ENCODE results near the gene TNNT1. TPM values are rescaled to one million over a fixed set of nuclear protein-coding genes. Genes with fewer than 3 reads are reported as not detected.
"Not testable (repeated sequence)": the region's sequence is repeated elsewhere in the genome, so short reads cannot be mapped to it uniquely, and the experiment has no call there.

Gene TNNT1
- total RNA-seq, 2 donors from 2014 or later = not detected

GRCh38 chr19:55174425-55175116 is 25.6 kb upstream of the TNNT1 start:
- Mint-ChIP-seq H3K4me3 (peak overlapping the region; percentile 52), H3K4me1 (peaks cover 1% of the 10 kb centered on the region), H3K27ac (no peak overlapping the region), H3K9me3 (no peaks in the 10 kb centered on the region), H3K27me3 (peaks cover 36% of the 10 kb centered on the region), H3K36me3 (ENCODE audit: low read depth) (no peaks in the 10 kb centered on the region)
- no peak for ATAC-seq (replicated peaks)

- ATAC-seq (replicated peaks) = peak; percentile 71
- Mint-ChIP-seq H3K27ac (no peak overlapping the region), H3K4me1 (no peaks in the 10 kb centered on the region), H3K9me3 (no peaks in the 10 kb centered on the region), H3K4me3 (peak overlapping the region; percentile 52), H3K27me3 (peaks cover 41% of the 10 kb centered on the region), H3K36me3 (ENCODE audit: low read depth) (no peaks in the 10 kb centered on the region)
Observed at GRCh38 chr19:55173714-55174409, 24.9 kb upstream of the TNNT1 start.

GRCh38 chr19:55173186-55173713 is 24.2 kb upstream of the TNNT1 start:
- Mint-ChIP-seq H3K9me3 (no peaks in the 10 kb centered on the region), H3K27me3 (peaks cover 41% of the 10 kb centered on the region), H3K27ac (no peak overlapping the region), H3K4me3 (peak overlapping the region; percentile 52), H3K4me1 (no peaks in the 10 kb centered on the region), H3K36me3 (ENCODE audit: low read depth) (no peaks in the 10 kb centered on the region)
- ATAC-seq (replicated peaks) = no peak

- Mint-ChIP-seq H3K36me3 (ENCODE audit: low read depth) (no peaks in the 10 kb centered on the region), H3K9me3 (no peaks in the 10 kb centered on the region), H3K4me3 (peak overlapping the region; percentile 52), H3K27ac (no peak overlapping the region), H3K27me3 (peaks cover 39% of the 10 kb centered on the region), H3K4me1 (no peaks in the 10 kb centered on the region)
- ATAC-seq (replicated peaks) = no peak
Observed at GRCh38 chr19:55172741-55173140, 23.7 kb upstream of the TNNT1 start.

- not testable (repeated sequence) for H3K9me3 Mint-ChIP-seq; H3K4me1 Mint-ChIP-seq; ATAC-seq (replicated peaks); H3K36me3 Mint-ChIP-seq (ENCODE audit: low read depth); H3K27ac Mint-ChIP-seq
- Mint-ChIP-seq H3K4me3 (peak overlapping the region; percentile 52), H3K27me3 (peaks cover 41% of the 10 kb centered on the region)
Observed at GRCh38 chr19:55172318-55172717, 23.3 kb upstream of the TNNT1 start.

GRCh38 chr19:55171440-55171839 is 22.4 kb upstream of the TNNT1 start:
- Mint-ChIP-seq H3K9me3 (no peaks in the 10 kb centered on the region), H3K27ac (no peak overlapping the region), H3K27me3 (peaks cover 46% of the 10 kb centered on the region), H3K4me1 (peaks cover 7% of the 10 kb centered on the region), H3K4me3 (no peak overlapping the region), H3K36me3 (ENCODE audit: low read depth) (peaks cover 7% of the 10 kb centered on the region)
- ATAC-seq (replicated peaks) = no peak

GRCh38 chr19:55169136-55169535 is 20.1 kb upstream of the TNNT1 start:
- Mint-ChIP-seq H3K27me3 (peaks cover 55% of the 10 kb centered on the region), H3K36me3 (ENCODE audit: low read depth) (peaks cover 10% of the 10 kb centered on the region), H3K4me3 (no peak overlapping the region), H3K27ac (no peak overlapping the region), H3K4me1 (peaks cover 10% of the 10 kb centered on the region), H3K9me3 (no peaks in the 10 kb centered on the region)
- no peak for ATAC-seq (replicated peaks)

GRCh38 chr19:55166530-55167268 is 17.7 kb upstream of the TNNT1 start, which contains the start of gene DNAAF3:
Gene DNAAF3, minus strand, starts transcription at chr19:55166613. Its CDS starts 200 bp downstream, at chr19:55166413.
- H3K36me3 Mint-ChIP-seq (ENCODE audit: low read depth) = peaks cover 10% of the 10 kb centered on the region
- H3K4me1 Mint-ChIP-seq = peaks cover 10% of the 10 kb centered on the region
- peaks cover 46% of the 10 kb centered on the region for H3K27me3 Mint-ChIP-seq
- peak; percentile 97 for ATAC-seq (replicated peaks)
- peak within 1 kb of the TSS; percentile 61 for H3K4me3 Mint-ChIP-seq
- H3K27ac Mint-ChIP-seq = peak within 1 kb of the TSS; percentile 5
- no peaks in the 10 kb centered on the region for H3K9me3 Mint-ChIP-seq

- peaks cover 41% of the 10 kb centered on the region for H3K27me3 Mint-ChIP-seq
- H3K4me1 Mint-ChIP-seq = peaks cover 10% of the 10 kb centered on the region
- peaks cover 10% of the 10 kb centered on the region for H3K36me3 Mint-ChIP-seq (ENCODE audit: low read depth)
- peak; percentile 15 for ATAC-seq (replicated peaks)
- peak overlapping the region; percentile 5 for H3K27ac Mint-ChIP-seq
- no peaks in the 10 kb centered on the region for H3K9me3 Mint-ChIP-seq
- peak overlapping the region; percentile 61 for H3K4me3 Mint-ChIP-seq
Observed at GRCh38 chr19:55165952-55166529, 17.0 kb upstream of the TNNT1 start.

- Mint-ChIP-seq H3K4me1 (peaks cover 6% of the 10 kb centered on the region), H3K27ac (no peak overlapping the region), H3K9me3 (no peaks in the 10 kb centered on the region), H3K36me3 (ENCODE audit: low read depth) (peaks cover 6% of the 10 kb centered on the region), H3K4me3 (no peak overlapping the region), H3K27me3 (peaks cover 21% of the 10 kb centered on the region)
- ATAC-seq (replicated peaks) = no peak
Observed at GRCh38 chr19:55161571-55162322, 12.7 kb upstream of the TNNT1 start.

- no peaks in the 10 kb centered on the region for H3K9me3 Mint-ChIP-seq
- H3K27ac Mint-ChIP-seq = no peak overlapping the region
- peaks cover 16% of the 10 kb centered on the region for H3K27me3 Mint-ChIP-seq
- no peak for ATAC-seq (replicated peaks)
- H3K36me3 Mint-ChIP-seq (ENCODE audit: low read depth) = no peaks in the 10 kb centered on the region
- no peak overlapping the region for H3K4me3 Mint-ChIP-seq
- H3K4me1 Mint-ChIP-seq = no peaks in the 10 kb centered on the region
Observed at GRCh38 chr19:55160986-55161365, 12.0 kb upstream of the TNNT1 start.

GRCh38 chr19:55160128-55160985 is 11.4 kb upstream of the TNNT1 start:
- peaks cover 12% of the 10 kb centered on the region for H3K27me3 Mint-ChIP-seq
- no peaks in the 10 kb centered on the region for H3K9me3 Mint-ChIP-seq
- no peaks in the 10 kb centered on the region for H3K36me3 Mint-ChIP-seq (ENCODE audit: low read depth)
- H3K4me1 Mint-ChIP-seq = no peaks in the 10 kb centered on the region
- H3K27ac Mint-ChIP-seq = no peak overlapping the region
- peak; percentile 99 for ATAC-seq (replicated peaks)
- no peak overlapping the region for H3K4me3 Mint-ChIP-seq
